Mucosa of descending colon (tissue), 3 donors: ENCODE measurements around the gene ZBTB42. TPM values are rescaled to one million over a fixed set of nuclear protein-coding genes. Genes with fewer than 3 reads are reported as not detected.

Experiments used
- ATAC-seq: fragments of 200-7000 bp; cut with Tn5 transposase; one replicate; pipeline ENCODE4 v1.9.1; 2020; ENCODE audit warnings: mild to moderate bottlenecking, moderate library complexity
- DNase-seq, 3 donors: peaks; one replicate each; pipeline ENCODE4 v3.0.0-alpha.2; 2020
- H3K36me3 ChIP-seq: fragments of 200-600 bp; one replicate; pipeline ENCODE4 v1.8.0; 2021; ENCODE audit warnings: low read depth, mild to moderate bottlenecking
- H3K4me1 ChIP-seq: fragments of 200-600 bp; one replicate; pipeline ENCODE4 v1.8.0; 2021; ENCODE audit warnings: low read depth, mild to moderate bottlenecking
- H3K4me3 ChIP-seq: fragments of 200-600 bp; one replicate; pipeline ENCODE4 v1.8.0; 2021; ENCODE audit warnings: mild to moderate bottlenecking
- H3K9me3 ChIP-seq: fragments of 200-600 bp; one replicate; pipeline ENCODE4 v1.8.0; 2021; ENCODE audit warnings: mild to moderate bottlenecking
- intact Hi-C, 2 donors: fragments of 100-400 bp; cut with DNase I in 1 of 2; cut with micrococcal nuclease in 1 of 2; formaldehyde crosslinking; loops; one replicate each; pipeline versions ENCODE4 v1.11.0 to v1.11.1; 2022; cut with DNase I, micrococcal nuclease
- total RNA-seq, 3 donors: library from RNA; stranded (reverse); fragmentation: NEBNext Ultra II Directional in 2 of 3; extraction: Animal tissue kit (Norgen Biotek cat#: 25700) in 2 of 3; gene quantifications; one replicate each; pipeline versions ENCODE4 v1.2.1 to v1.2.4, GENCODE V29; 2021 to 2023
- TF ChIP-seq, protein P1 (sequence below): fragments of 200-600 bp; IDR thresholded peaks from one replicate; pipeline ENCODE4 v1.8.0; 2022; ENCODE audit warnings: antibody characterized with exemption, mild to moderate bottlenecking
- donor health status: DM: no; HTN: no; CAD: no; lungs with moderate emphysema.
- donor health status: DM: no; HTN: no; CAD: no.
- donor health status: DM: no; HTN: yes; CAD: no.

The ZBTB42 gene
- total RNA-seq, 3 donors from 2014 or later, result 6.5 to 10.6 (median 7.8) TPM

DNA sequence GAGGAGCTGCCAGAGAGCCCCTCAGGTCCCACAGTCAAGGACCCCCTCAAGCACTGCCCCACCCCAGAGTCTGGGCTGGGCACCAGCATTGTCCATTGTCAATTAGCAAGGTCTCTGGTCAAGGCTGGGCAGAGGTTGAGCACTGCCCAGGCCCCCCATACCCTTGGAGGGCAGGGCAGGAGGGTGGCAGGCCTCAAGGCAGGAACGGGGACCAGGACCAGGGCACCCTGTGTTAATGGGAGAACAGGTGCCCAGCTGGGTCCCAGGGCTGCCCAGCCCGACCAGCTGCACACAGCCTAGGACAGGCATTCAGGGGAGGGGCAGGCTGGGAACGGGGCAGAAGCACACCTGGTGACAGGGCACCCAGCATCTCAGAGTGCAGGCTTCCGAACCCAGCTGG, 29.5 kb upstream of the ZBTB42 start:
- no peaks in the 10 kb centered on the region for H3K36me3 ChIP-seq
- TF ChIP-seq, protein P1, sequence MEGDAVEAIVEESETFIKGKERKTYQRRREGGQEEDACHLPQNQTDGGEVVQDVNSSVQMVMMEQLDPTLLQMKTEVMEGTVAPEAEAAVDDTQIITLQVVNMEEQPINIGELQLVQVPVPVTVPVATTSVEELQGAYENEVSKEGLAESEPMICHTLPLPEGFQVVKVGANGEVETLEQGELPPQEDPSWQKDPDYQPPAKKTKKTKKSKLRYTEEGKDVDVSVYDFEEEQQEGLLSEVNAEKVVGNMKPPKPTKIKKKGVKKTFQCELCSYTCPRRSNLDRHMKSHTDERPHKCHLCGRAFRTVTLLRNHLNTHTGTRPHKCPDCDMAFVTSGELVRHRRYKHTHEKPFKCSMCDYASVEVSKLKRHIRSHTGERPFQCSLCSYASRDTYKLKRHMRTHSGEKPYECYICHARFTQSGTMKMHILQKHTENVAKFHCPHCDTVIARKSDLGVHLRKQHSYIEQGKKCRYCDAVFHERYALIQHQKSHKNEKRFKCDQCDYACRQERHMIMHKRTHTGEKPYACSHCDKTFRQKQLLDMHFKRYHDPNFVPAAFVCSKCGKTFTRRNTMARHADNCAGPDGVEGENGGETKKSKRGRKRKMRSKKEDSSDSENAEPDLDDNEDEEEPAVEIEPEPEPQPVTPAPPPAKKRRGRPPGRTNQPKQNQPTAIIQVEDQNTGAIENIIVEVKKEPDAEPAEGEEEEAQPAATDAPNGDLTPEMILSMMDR, result no peak
- no peak for ATAC-seq
- no peaks in the 10 kb centered on the region for H3K4me1 ChIP-seq
- intact Hi-C loops, result no loop called here
- H3K9me3 ChIP-seq, result no peaks in the 10 kb centered on the region
- no peak overlapping the region for H3K4me3 ChIP-seq
- DNase-seq, result no peak

DNA sequence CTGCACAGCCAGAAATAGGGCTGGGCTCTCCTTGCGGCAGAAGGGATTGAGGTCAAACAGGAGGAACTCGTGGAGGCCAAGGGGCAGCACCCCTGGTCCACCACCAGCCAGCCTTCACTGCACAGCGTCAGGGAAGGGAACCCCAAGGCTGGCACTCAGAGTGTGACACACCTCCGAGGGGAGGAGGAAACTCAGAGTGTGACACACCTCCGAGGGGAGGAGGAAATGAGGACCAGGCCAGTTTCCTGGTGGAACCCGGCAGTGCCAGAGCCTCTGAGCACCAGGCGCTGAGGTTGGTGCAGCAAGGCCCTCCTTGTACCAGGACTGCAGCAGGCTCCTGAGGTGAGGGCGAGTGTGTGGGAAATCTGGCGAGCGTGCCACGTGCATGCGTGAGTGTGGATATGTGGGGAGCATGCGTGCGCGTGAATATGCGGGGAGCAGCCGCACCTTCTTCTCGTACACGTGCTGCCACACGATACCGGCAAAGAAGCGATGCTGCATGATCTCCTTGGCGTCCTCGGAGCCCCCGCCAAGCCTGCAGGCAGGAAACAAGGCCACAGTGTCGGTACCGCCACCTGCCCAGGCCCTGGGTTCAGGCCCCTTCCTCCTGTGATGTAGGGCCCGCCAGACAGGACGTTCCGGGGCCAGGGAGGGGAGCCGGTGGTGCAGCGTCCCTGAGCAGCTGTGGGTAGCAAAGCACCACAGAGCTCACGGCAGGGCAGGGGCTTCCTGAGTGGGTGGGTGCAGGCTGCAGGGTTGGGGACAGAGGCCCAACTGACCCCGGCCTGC, 28.8 kb upstream of the ZBTB42 start:
- DNase-seq (no peak), ATAC-seq (peak; percentile 22)
- H3K4me3 ChIP-seq, result no peak overlapping the region
- TF ChIP-seq, protein P1, result no peak
- no peaks in the 10 kb centered on the region for H3K9me3 ChIP-seq
- H3K36me3 ChIP-seq, result no peaks in the 10 kb centered on the region
- no peaks in the 10 kb centered on the region for H3K4me1 ChIP-seq
- intact Hi-C loops, result no loop called here

DNA sequence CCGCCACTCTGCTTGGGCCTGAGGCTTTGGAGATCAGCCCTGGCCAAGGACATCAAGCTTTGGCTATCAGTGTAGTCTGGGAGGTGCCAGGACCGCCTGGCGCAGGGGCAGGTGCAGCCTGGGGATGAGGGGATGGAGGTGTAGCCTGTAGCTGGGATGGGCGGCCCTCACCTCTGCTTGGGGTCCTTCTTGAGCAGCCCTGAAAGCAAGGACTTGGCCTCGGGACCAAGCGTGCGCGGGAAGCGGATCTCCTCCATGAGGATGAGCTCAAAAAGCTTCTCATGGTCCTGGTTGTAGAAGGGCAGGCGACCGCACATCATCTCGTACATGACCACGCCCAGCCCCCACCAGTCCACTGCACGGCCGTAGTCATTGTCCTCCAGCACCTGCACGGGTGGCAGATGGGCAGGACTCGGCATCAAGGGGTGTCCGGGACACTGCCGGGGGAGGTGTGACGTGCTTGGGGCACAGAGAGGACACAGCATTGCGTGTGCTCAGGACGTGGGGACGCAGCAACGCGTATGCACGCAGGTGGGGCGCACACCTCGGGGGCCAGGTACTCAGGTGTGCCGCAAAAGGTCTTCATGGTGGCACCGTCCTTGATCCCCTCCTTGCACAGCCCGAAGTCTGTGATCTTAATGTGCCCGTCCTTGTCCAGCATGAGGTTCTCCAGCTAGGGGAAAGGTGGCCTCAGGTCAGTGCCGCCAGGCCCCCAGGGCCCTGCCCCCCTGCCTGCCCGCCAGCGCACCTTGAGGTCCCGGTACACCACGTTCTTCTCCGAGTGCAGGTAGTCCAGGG, 28.0 kb upstream of the ZBTB42 start:
- H3K36me3 ChIP-seq, result no peaks in the 10 kb centered on the region
- no peaks in the 10 kb centered on the region for H3K4me1 ChIP-seq
- intact Hi-C loops, result no loop called here
- no peaks in the 10 kb centered on the region for H3K9me3 ChIP-seq
- DNase-seq (no peak), ATAC-seq (no peak)
- H3K4me3 ChIP-seq, result no peak overlapping the region
- TF ChIP-seq, protein P1, result no peak

DNA sequence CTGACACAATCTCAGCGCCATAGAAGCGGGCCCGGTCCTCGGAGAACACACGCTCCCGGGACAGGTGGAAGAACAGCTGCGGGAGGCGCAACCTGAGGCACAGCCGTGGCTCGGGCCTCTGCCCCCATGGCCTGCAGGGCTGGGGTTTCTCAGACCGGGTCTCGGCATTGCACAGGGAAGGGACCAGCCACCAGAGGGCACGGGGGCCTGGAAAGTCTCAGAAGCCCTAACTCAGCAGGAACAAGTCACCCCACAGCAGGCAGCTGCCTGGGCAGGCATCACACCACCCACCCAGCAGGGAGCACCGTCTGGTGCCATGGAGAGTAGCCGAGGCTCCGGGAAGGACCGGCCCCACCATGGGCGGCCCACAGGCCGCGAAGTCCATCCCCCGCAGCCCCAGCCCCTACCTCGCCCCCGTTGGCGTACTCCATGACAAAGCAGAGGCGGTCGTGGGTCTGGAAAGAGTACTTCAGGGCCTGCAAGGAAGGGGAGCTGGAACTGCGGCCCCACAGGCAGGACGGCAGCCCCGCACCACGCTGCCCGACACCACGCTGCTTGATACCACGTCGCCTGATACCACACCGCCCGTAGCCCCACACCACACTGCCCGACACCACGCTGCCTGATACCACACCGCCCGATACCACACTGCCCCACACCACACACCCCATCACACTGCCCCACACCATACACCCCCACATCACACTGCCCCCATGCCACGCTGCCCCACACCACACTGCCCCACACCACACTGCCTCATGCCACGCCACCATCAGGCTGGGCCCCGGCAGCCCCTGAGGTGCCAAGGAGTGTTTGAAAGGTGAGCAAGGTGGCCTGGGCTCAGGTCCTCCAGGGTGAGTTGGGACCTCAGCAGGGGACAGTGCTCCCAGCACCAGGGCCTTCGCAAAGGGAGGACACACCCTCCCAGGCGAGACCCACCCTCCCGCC, 27.1 kb upstream of the ZBTB42 start:
- Histone ChIP-seq H3K4me1 (no peaks in the 10 kb centered on the region), H3K36me3 (no peaks in the 10 kb centered on the region), H3K4me3 (no peak overlapping the region), H3K9me3 (no peaks in the 10 kb centered on the region)
- ATAC-seq, result no peak
- TF ChIP-seq, protein P1, result no peak
- no peak for DNase-seq
- intact Hi-C loops, result no loop called here

DNA sequence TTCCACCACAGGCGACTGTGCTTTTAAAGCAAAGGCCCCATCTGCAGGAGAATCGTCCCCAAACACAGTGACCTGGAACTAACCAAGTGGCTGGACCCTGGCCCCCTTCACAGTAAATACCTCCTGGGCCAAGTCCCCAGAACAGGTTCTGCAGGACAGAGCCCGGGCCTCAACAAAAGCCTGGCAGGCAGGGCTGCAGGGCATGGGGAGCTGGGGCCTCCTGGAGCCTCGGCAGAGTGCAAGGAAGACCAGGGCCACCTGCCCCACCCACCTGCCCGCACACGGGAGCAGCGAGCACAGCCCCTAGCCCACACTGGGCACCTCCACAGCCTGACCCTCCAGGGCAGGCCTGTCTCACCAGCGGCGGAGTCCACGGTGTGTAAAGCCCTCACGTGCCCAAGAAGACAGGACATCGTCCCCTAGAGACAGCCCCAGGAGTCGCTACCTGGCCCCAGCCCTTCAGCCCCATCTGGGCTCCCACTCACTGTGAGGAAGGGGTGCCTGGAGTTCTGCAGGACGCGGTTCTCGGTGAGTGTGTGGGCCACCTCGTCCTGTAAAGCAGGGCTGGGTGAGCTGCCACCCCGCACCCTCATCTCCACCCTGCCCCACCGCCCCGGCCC, 26.3 kb upstream of the ZBTB42 start:
- Histone ChIP-seq H3K36me3 (no peaks in the 10 kb centered on the region), H3K4me3 (no peak overlapping the region), H3K4me1 (no peaks in the 10 kb centered on the region), H3K9me3 (no peaks in the 10 kb centered on the region)
- TF ChIP-seq, protein P1, result no peak
- no peak for ATAC-seq
- DNase-seq, result no peak
- intact Hi-C loops, result no loop called here
